Measurements from ENCODE around the gene EDC4. TPM values are rescaled to one million over a fixed set of nuclear protein-coding genes. Genes with fewer than 3 reads are reported as not detected.

The EDC4 gene
- total RNA-seq, 1 experiment from 2014 or later: 99.9 TPM

DNA sequence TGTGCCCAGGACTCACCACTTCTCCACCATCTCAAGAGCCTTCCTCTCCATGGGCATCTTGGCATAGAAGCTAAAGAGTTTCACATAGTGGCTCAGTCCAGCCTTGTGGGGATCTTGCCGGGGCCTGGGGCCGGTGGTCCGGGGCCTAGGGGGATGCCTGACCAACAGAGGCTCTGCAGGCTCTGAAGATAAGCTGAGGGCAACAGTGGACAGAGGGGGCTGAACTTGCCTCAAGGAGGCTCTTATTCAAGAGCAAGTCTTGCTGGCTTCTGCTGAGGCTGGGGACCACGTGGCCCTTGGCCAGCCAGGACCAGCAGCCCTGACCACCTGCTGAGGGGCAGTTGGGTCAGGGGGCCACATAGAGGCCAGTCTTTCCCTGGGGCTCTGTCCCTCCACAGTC is 44.2 kb upstream of the EDC4 start:
- DNase-seq (ENCODE audit: low spot score): no peak
- H3K4me1 ChIP-seq (ENCODE audit: insufficient read depth, low read length, poor library complexity, severe bottlenecking): no peaks in the 10 kb centered on the region
- ChIA-PET POLR2A (ENCODE audit: low non-redundant PET) (no interaction called here), CTCF (no interaction called here)
- H3K4me3 ChIP-seq (ENCODE audit: low read depth, low read length, poor library complexity, severe bottlenecking): no peak overlapping the region
- BruUV-seq (replicated peaks): no TSS peak
- peaks cover 36% of the 10 kb centered on the region for H3K36me3 ChIP-seq (ENCODE audit: insufficient read depth, low read length, poor library complexity, severe bottlenecking)
- TF ChIP-seq, protein P1, sequence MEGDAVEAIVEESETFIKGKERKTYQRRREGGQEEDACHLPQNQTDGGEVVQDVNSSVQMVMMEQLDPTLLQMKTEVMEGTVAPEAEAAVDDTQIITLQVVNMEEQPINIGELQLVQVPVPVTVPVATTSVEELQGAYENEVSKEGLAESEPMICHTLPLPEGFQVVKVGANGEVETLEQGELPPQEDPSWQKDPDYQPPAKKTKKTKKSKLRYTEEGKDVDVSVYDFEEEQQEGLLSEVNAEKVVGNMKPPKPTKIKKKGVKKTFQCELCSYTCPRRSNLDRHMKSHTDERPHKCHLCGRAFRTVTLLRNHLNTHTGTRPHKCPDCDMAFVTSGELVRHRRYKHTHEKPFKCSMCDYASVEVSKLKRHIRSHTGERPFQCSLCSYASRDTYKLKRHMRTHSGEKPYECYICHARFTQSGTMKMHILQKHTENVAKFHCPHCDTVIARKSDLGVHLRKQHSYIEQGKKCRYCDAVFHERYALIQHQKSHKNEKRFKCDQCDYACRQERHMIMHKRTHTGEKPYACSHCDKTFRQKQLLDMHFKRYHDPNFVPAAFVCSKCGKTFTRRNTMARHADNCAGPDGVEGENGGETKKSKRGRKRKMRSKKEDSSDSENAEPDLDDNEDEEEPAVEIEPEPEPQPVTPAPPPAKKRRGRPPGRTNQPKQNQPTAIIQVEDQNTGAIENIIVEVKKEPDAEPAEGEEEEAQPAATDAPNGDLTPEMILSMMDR (conservative IDR thresholded peaks at IDR 0.05; ENCODE audit: low read depth, low read length): no peak
- no peak for TF ChIP-seq EZH2 (IDR thresholded peaks at IDR 0.05; ENCODE audit: borderline replicate concordance, low read depth, low read length, poor library complexity, severe bottlenecking)
- intact Hi-C loops (cut with micrococcal nuclease; ENCODE audit: unreplicated experiment): no loop called here
- H3K9me3 ChIP-seq (ENCODE audit: low read depth, low read length, poor library complexity, severe bottlenecking): no peaks in the 10 kb centered on the region
- no peaks in the 10 kb centered on the region for H3K27me3 ChIP-seq (replicated peaks; ENCODE audit: insufficient read depth, low read depth, low read length, poor library complexity)
- H3K27ac ChIP-seq (ENCODE audit: low read depth, low read length, poor library complexity, severe bottlenecking): no peak overlapping the region

DNA sequence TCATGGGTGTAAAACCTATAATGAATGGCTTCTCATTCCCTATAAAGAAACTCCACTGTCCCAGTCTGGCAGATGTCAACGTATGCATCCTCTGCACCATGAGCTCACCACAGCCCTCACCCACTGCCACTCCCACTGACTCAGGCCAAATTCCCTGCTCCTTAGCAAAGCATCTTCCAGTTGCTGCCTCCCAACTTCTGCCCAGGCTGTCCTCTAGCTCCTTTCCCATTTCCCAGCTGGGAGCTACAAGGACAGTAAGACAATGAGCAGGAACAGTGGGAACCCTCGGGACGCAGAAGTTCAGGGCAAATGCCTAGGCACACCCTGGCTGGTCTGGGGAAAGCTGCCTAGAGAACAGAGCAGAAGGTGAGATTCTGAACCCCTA is 39.8 kb upstream of the EDC4 start:
- peaks cover 30% of the 10 kb centered on the region for H3K36me3 ChIP-seq (ENCODE audit: insufficient read depth, low read length, poor library complexity, severe bottlenecking)
- intact Hi-C loops (cut with micrococcal nuclease; ENCODE audit: unreplicated experiment): no loop called here
- no TSS peak for BruUV-seq (replicated peaks)
- no peaks in the 10 kb centered on the region for H3K9me3 ChIP-seq (ENCODE audit: low read depth, low read length, poor library complexity, severe bottlenecking)
- no peaks in the 10 kb centered on the region for H3K4me1 ChIP-seq (ENCODE audit: insufficient read depth, low read length, poor library complexity, severe bottlenecking)
- POLR2A ChIA-PET (ENCODE audit: low non-redundant PET): interaction anchor here (0.7 kb wide), 1 partner anchor 122 kb away, joined by 3 read pairs; no protein-coding TSS in a partner anchor
- TF ChIP-seq, protein P1 (conservative IDR thresholded peaks at IDR 0.05; ENCODE audit: low read depth, low read length): no peak
- TF ChIP-seq EZH2 (IDR thresholded peaks at IDR 0.05; ENCODE audit: borderline replicate concordance, low read depth, low read length, poor library complexity, severe bottlenecking): no peak
- CTCF ChIA-PET: interaction anchor here (2.3 kb wide), 1 partner anchor 17 kb away, joined by 10 read pairs; no protein-coding TSS in a partner anchor
- H3K27ac ChIP-seq (ENCODE audit: low read depth, low read length, poor library complexity, severe bottlenecking): peak overlapping the region; percentile 84
- no peaks in the 10 kb centered on the region for H3K27me3 ChIP-seq (replicated peaks; ENCODE audit: insufficient read depth, low read depth, low read length, poor library complexity)
- no peak for DNase-seq (ENCODE audit: low spot score)
- peak overlapping the region; percentile 79 for H3K4me3 ChIP-seq (ENCODE audit: low read depth, low read length, poor library complexity, severe bottlenecking)

DNA sequence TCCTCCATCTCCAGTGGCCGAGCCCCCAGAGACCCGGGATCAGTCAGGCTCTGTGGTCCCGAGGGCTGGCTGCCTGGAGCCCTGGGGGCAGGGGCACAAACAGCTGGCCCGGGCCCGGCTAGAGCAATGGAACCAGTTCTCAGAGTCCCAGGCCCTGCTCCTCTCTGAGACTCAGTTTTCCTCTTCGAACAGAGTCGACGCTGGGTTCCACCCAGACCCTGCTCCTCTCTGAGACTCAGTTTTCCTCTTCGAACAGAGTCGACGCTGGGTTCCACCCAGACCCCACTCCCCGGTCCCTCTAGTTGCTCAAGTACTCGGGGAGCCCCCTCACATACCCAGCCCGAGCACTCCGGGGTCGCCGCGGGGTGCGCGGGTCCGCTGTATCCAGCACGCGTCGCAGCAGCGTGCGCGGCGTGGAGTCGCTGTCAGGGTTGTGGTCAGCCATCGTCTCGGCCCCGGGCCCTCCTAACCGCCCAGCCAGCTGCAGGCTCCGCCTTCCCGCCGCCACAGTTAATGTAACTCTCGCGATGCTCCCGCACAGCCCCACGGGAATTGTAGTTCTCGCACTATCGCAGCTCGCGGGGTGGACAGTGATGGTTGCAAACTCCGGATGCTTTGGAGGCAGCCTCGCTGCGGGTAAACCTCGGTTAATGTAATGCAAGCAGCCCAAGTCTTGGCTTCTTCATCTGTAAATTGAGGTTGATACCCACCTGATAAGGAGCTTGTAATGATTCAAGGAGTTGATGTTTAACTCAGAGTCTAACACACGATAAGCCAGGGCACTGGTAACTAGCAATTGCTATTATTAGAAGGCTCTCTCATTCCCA is 39.2 kb upstream of the EDC4 start:
- Histone ChIP-seq H3K27me3 (replicated peaks; ENCODE audit: insufficient read depth, low read depth, low read length, poor library complexity) (no peaks in the 10 kb centered on the region), H3K4me3 (ENCODE audit: low read depth, low read length, poor library complexity, severe bottlenecking) (peak overlapping the region; percentile 79), H3K36me3 (ENCODE audit: insufficient read depth, low read length, poor library complexity, severe bottlenecking) (peaks cover 24% of the 10 kb centered on the region), H3K9me3 (ENCODE audit: low read depth, low read length, poor library complexity, severe bottlenecking) (no peaks in the 10 kb centered on the region), H3K27ac (ENCODE audit: low read depth, low read length, poor library complexity, severe bottlenecking) (peak overlapping the region; percentile 84), H3K4me1 (ENCODE audit: insufficient read depth, low read length, poor library complexity, severe bottlenecking) (no peaks in the 10 kb centered on the region)
- intact Hi-C loops (cut with micrococcal nuclease; ENCODE audit: unreplicated experiment): no loop called here
- POLR2A ChIA-PET (ENCODE audit: low non-redundant PET): interaction anchor here (0.6 kb wide), 1 partner anchor 40 kb away, joined by 5 read pairs; no protein-coding TSS in a partner anchor
- no peak for TF ChIP-seq EZH2 (IDR thresholded peaks at IDR 0.05; ENCODE audit: borderline replicate concordance, low read depth, low read length, poor library complexity, severe bottlenecking)
- TF ChIP-seq, protein P1 (conservative IDR thresholded peaks at IDR 0.05; ENCODE audit: low read depth, low read length): no peak
- CTCF ChIA-PET: interaction anchor here (0.6 to 2.3 kb wide), 2 partner anchors 17 to 104 kb away, joined by 3 to 10 read pairs; no protein-coding TSS in a partner anchor
- peak; percentile 94 for DNase-seq (ENCODE audit: low spot score)
- no TSS peak for BruUV-seq (replicated peaks)

Data from A673 (cell line).